HG03457 (cell line): ENCODE results near the gene BICD1.

Source experiments
- ATAC-seq: cut with Tn5 transposase; IDR thresholded peaks from one replicate; pipeline ENCODE4 v1.9.1; 2021; ENCODE audit warnings: moderate number of reproducible peaks; ENCODE audit not compliant: unreplicated experiment

BICD1 gene

GRCh38 chr12:32100888-32101287 is 5.8 kb upstream of the BICD1 start:
- ATAC-seq, result no peak

DNA sequence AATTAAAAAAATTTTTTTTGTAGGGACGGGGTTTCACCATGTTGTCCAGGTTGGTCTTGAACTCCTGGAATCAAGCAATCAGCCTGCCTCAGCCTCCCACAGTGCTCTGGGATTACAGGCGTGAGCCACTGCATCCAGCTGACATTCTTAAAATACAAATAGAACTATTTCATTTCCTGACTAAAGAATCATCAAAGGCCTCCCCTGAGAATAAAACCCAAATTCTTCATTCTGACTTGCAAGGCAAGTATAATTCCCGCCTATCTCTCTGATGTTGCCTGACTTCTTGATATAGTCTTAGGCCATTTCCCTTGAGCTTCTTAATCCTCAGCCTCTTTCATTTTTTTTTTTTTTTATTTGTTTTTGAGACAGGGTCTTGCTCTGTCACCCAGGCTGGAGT is 4.4 kb upstream of the BICD1 start:
- no peak for ATAC-seq

- no peak for ATAC-seq
Measured at GRCh38 chr12:32104572-32105355, 1.9 kb upstream of the BICD1 start.

DNA sequence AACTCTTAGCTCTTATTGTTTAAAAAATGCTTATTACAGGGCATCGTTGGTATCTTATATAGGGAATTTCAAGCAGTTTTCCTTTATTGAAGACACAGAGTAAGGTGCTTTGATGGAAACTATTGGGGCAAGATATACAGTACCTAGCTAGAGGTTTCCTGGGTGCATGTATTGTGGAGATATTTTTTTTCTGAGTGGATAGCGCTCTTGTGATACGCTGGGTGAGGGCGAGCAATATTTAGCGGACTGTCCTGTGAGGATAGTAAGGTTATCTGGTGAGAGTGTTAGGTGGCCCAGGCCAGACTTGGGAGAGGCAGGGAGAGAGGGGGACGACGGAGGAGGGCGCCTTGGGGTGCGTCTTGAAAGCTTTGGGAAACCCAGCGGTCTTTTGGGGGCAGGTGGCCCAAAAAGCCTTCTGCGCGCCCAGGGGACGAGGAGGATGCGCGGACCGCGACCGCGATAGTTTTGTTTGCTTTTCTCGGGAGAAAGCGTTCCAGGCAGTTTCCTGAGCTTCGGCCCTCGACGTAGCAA is 596 bp upstream of the BICD1 start:
- ATAC-seq, result no peak

DNA sequence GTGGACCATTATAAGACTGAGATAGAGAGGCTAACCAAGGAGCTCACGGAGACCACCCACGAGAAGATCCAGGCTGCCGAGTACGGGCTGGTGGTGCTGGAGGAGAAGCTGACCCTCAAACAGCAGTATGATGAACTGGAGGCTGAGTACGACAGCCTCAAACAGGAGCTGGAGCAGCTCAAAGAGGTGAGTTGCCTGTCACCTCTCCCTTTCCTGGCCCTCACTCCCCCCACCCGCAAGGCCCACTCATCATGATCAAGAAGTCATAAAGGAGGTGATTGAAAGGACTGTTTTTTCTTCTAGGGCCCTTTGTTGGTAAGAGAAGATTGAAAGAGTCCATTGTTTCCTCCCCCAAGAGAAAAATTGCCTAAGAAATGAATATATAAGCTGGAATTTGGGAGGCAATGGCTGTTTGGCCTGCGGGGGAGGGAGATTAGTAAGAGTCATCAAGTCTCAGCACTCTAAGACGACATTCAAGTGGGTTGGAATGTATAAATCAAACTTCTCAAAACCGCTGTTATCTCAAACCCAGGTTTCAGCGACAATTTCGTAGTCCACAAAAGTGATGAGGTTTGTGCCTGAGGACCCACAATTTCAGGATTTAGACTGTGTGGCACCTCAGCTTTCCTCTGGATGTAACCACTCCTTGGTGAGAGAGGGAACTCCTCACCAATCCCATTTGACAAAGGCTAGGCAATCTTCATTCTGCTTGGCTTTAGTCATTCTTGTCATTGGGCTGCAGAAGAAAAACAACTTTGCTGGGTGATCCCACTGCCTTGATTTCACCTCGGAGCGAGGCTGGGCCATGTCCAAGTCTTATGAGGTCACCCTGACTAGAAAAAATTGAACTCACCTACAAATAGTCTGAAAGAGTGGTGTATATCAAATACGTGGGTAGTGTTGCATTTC is 966 bp downstream of the BICD1 start:
- no peak for ATAC-seq

- ATAC-seq, result no peak
Measured at GRCh38 chr12:32108787-32109186, 2.1 kb downstream of the BICD1 start.

DNA sequence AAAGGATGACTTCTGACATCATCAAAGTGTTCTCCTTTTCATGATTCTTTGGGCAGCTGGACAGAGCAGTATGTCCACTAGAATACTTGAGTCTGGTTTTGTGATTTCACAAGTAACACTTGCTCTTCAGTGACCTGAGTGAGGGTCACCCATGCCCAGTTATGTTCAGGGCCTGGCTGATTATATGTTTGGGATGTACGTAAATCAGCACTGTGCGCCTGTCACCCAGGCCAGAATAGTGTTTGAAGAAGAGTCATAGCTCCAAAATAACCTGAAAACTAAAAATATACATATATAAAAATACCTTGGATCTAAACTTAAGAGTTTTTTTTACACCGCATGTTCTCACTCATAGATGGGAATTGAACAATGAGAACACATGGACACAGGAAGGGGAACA is 3.8 kb downstream of the BICD1 start:
- ATAC-seq, result no peak

GRCh38 chr12:32110942-32111341 is 4.3 kb downstream of the BICD1 start:
- no peak for ATAC-seq

GRCh38 chr12:32115404-32116104 is 8.9 kb downstream of the BICD1 start:
- ATAC-seq, result no peak

DNA sequence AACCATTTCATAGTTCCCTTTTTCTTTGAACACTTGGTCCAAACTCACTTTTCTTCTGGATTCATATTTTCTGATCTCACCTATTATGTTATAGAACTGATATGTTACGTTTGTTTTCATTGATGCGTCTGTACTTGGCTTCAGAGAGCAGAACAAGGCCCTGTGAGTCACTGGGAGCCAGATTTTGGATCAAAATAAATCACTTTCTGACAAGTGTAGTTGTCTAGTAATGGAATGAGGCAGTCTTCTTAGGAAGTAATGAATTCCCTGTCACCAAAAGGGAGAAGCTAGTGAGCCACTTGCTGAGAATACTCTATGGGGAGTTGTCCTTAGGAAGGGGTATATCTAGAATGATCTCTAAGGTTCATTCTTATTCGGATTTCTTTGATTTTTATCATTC is 10.2 kb downstream of the BICD1 start:
- no peak for ATAC-seq

DNA sequence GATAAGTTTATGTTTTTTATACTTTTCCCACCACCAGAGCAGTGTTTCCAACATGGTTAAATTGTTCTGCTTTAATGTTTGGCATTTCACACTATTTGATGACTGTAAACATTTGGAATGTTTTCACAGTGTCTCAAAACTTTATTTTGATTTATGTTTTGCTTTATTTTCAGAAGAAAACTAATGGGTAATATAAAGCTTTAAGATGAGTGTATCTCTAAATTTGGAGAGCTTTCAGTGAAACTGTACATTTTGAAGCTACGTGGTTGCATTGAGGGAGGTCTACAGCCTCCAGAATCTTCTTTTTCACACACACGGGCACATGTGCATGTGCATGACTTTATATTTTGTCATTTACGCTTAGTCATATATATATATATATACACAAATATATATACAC is 10.7 kb downstream of the BICD1 start:
- ATAC-seq, result no peak

GRCh38 chr12:32118806-32119205 is 12.2 kb downstream of the BICD1 start:
- no peak for ATAC-seq

GRCh38 chr12:32120419-32120818 is 13.8 kb downstream of the BICD1 start:
- no peak for ATAC-seq

DNA sequence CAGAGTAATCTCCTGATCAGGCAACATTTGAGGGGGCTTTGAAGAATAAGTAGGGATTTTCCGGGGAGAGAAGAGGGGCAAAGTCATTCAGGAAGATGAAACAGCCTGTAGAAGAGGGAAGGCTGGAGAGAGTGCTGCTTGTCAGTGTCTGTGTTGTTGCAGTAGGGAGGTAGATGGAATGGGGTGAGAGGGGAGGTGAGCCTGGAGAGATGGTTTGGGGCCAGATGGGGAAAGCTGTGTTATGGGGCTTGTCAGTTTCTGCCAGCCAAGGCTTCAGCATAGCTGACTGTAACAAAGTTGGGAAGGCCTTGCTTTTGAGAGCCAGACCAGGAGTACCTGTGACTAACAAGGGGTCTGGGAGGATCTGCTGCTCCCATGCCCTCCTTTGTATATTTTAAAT is 18.0 kb downstream of the BICD1 start:
- ATAC-seq, result no peak

- ATAC-seq, result no peak
Measured at GRCh38 chr12:32125455-32126084, 18.9 kb downstream of the BICD1 start.

DNA sequence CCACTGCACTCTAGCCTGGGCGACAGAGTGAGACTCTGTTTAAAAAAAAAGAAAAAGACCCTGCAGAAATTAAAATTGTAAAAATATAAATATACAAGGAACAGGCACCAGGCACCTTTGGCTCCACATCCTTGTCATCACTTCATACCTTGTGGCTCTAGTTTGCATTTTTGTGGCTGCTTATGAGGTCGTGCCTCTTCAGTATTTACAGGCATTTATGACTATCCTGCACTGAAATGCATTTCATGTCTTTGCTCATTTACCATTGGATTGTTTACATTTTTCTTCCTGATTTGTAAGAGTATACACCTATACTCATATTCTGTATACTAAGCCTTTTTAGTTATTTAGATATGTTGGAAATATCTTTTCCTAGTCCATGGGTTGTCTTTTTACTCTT is 20.1 kb downstream of the BICD1 start:
- no peak for ATAC-seq

GRCh38 chr12:32131666-32132065 is 25.0 kb downstream of the BICD1 start:
- ATAC-seq, result no peak

DNA sequence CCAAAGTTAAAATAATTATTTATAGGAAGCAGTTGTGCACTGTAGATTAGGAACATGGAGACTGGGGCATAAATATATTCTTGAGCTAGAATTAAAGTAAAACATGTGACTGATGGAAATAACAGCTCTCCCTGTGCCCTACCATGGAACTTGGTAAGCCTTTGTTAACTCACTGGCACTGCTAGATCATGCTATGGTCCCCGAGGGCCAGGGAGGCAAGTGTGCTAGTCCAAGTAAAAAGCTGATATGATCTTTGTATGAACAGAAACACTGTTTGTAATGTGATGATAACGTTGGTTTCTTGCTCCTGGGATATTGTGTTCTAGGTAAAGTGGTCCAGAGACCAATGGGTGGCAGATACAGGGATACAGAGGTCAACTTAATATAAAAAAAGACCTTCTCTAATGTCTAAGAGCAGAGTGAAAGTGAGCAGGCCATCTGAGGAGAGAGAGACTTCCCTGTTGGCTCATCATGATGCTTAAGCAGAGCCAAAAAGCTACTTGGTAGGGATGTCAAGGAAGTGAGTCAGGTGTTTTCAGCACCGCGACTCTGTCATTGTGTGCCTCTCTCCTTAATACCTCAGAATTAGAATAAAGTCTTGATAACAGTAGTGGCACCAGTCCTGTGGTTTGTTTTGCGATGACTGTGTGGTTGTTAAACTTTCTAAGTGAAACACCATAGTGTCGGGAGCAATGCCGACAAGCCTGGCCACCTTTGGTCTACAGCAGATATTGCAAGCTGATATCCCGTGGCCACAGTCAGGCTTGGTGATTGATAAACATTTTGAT is 27.6 kb downstream of the BICD1 start:
- ATAC-seq, result peak; percentile 68

DNA sequence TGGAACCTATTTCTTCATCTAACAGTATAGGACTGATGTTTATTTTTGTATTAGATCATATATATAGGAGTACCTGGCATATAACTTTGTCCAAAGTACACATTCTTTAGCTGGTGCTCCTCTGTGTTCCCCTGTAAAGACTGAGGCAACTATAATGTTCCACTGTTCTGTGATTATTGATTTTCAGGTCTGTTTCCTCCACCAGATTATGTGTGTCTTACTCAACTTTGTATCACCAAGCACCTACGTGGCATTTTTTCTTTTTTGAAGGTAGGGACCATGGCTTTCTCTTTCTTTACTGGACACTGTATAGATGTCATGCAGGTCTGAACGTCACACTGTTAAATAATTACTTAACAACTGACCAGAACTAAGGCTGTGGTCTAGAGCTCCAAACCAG is 29.3 kb downstream of the BICD1 start:
- ATAC-seq, result no peak

DNA sequence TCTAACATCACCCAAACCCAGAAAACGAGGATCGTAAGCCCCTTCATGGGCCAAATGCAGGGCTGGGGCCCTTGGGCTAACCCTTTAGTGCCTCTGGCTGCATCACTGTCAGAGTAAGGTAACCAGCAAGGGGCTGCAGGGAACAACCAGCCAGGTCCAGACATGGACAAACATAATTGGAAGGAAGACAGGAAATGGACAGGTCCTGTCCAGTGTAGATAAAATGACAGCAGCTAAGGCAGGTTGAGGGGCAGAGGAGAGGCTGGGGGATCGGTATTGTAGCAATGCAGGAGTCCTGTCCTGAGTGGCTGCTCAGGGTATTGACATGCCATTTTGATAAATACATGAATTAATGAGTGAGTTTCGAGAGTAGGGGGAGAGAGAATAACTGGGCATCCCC is 29.8 kb downstream of the BICD1 start:
- ATAC-seq, result no peak
